Measurements from ENCODE around the gene MMS19. TPM values are rescaled to one million over a fixed set of nuclear protein-coding genes. Genes with fewer than 3 reads are reported as not detected.

MMS19 gene
- total RNA-seq, 1 experiment from 2014 or later: 105 TPM

GRCh38 chr10:97490592-97490991 is 7.6 kb downstream of the MMS19 start:
- Mint-ChIP-seq H3K9me3 (ENCODE audit: unreplicated experiment) (no peaks in the 10 kb centered on the region), H3K36me3 (ENCODE audit: insufficient read depth, unreplicated experiment) (peaks cover 9% of the 10 kb centered on the region), H3K4me1 (ENCODE audit: low read depth, unreplicated experiment) (peaks cover 10% of the 10 kb centered on the region), H3K27ac (ENCODE audit: unreplicated experiment) (no peak overlapping the region), H3K4me3 (ENCODE audit: unreplicated experiment) (no peak overlapping the region), H3K27me3 (ENCODE audit: insufficient read depth, unreplicated experiment) (no peaks in the 10 kb centered on the region)
- ChIA-PET POLR2A (no interaction called here), CTCF (interaction anchor here (0.6 kb wide), 1 partner anchor 1943 kb away, joined by 3 read pairs; no protein-coding TSS in a partner anchor)
- no peak overlapping the region for H3K4me3 ChIP-seq (ENCODE audit: low read depth, low read length)
- no TSS peak for BruUV-seq (replicated peaks)
- no peaks in the 10 kb centered on the region for H3K27me3 ChIP-seq (replicated peaks; ENCODE audit: control insufficient read depth, insufficient read depth, low read length)
- TF ChIP-seq CTCF (IDR thresholded peaks at IDR 0.05; ENCODE audit: insufficient read depth in 1 of 2, low read depth in 1 of 2, low read length in 1 of 2, severe bottlenecking in 1 of 2, unreplicated experiment in 1 of 2): no peak
- H3K4me1 ChIP-seq: peaks cover 11% of the 10 kb centered on the region
- H3K9me3 ChIP-seq: no peaks in the 10 kb centered on the region
- DNase-seq: no peak
- intact Hi-C loops (cut with micrococcal nuclease; ENCODE audit: unreplicated experiment): no loop called here
- no peaks in the 10 kb centered on the region for H3K36me3 ChIP-seq (ENCODE audit: control insufficient read depth, insufficient read depth, low read length)

GRCh38 chr10:97485647-97486281 is 12.5 kb downstream of the MMS19 start:
- Mint-ChIP-seq H3K4me1 (ENCODE audit: low read depth, unreplicated experiment) (no peaks in the 10 kb centered on the region), H3K4me3 (ENCODE audit: unreplicated experiment) (no peak overlapping the region), H3K27ac (ENCODE audit: unreplicated experiment) (no peak overlapping the region), H3K27me3 (ENCODE audit: insufficient read depth, unreplicated experiment) (no peaks in the 10 kb centered on the region), H3K36me3 (ENCODE audit: insufficient read depth, unreplicated experiment) (peaks cover 37% of the 10 kb centered on the region), H3K9me3 (ENCODE audit: unreplicated experiment) (no peaks in the 10 kb centered on the region)
- POLR2A ChIA-PET: no interaction called here
- no peak for DNase-seq
- no peaks in the 10 kb centered on the region; the same call in 1 of the 2 replicates for H3K36me3 ChIP-seq (ENCODE audit: control insufficient read depth, insufficient read depth, low read length)
- no peaks in the 10 kb centered on the region for H3K9me3 ChIP-seq
- TF ChIP-seq CTCF (IDR thresholded peaks at IDR 0.05; ENCODE audit: insufficient read depth in 1 of 2, low read depth in 1 of 2, low read length in 1 of 2, severe bottlenecking in 1 of 2, unreplicated experiment in 1 of 2): no peak
- no peaks in the 10 kb centered on the region for H3K4me1 ChIP-seq
- intact Hi-C loops (cut with micrococcal nuclease; ENCODE audit: unreplicated experiment): no loop called here
- BruUV-seq (replicated peaks): no TSS peak
- no peak overlapping the region for H3K4me3 ChIP-seq (ENCODE audit: low read depth, low read length)
- CTCF ChIA-PET: no interaction called here
- H3K27me3 ChIP-seq (replicated peaks; ENCODE audit: control insufficient read depth, insufficient read depth, low read length): no peaks in the 10 kb centered on the region

- H3K36me3 ChIP-seq (ENCODE audit: control insufficient read depth, insufficient read depth, low read length): no peaks in the 10 kb centered on the region; the same call in none of the 2 replicates
- no peaks in the 10 kb centered on the region for H3K27me3 ChIP-seq (replicated peaks; ENCODE audit: control insufficient read depth, insufficient read depth, low read length)
- POLR2A ChIA-PET: no interaction called here
- no peaks in the 10 kb centered on the region for H3K4me1 Mint-ChIP-seq (ENCODE audit: low read depth, unreplicated experiment)
- H3K4me3 ChIP-seq (ENCODE audit: low read depth, low read length): no peak overlapping the region
- H3K9me3 Mint-ChIP-seq (ENCODE audit: unreplicated experiment): no peaks in the 10 kb centered on the region
- no peaks in the 10 kb centered on the region for H3K4me1 ChIP-seq
- H3K27me3 Mint-ChIP-seq (ENCODE audit: insufficient read depth, unreplicated experiment): no peaks in the 10 kb centered on the region
- peaks cover 46% of the 10 kb centered on the region for H3K36me3 Mint-ChIP-seq (ENCODE audit: insufficient read depth, unreplicated experiment)
- no peak for DNase-seq
- H3K9me3 ChIP-seq: no peaks in the 10 kb centered on the region
- intact Hi-C loops (cut with micrococcal nuclease; ENCODE audit: unreplicated experiment): no loop called here
- H3K4me3 Mint-ChIP-seq (ENCODE audit: unreplicated experiment): no peak overlapping the region
- CTCF ChIA-PET: no interaction called here
- H3K27ac Mint-ChIP-seq (ENCODE audit: unreplicated experiment): no peak overlapping the region
- TF ChIP-seq CTCF (IDR thresholded peaks at IDR 0.05; ENCODE audit: insufficient read depth in 1 of 2, low read depth in 1 of 2, low read length in 1 of 2, severe bottlenecking in 1 of 2, unreplicated experiment in 1 of 2): no peak
- no TSS peak for BruUV-seq (replicated peaks)
Measured at GRCh38 chr10:97483921-97484320, 14.3 kb downstream of the MMS19 start.
